ENCODE data around the gene GPR39.
"Not testable (repeated sequence)": the region's sequence is repeated elsewhere in the genome, so short reads cannot be mapped to it uniquely, and the experiment has no call there.

The GPR39 gene

GRCh38 chr2:132416723-132417395 lies at the start of gene GPR39:
TSS of gene GPR39 (plus strand) at chr2:132416805.
- DNase-seq (ENCODE audit: low spot score) = no peak

- DNase-seq (ENCODE audit: low spot score) = no peak
Observed at GRCh38 chr2:132368191-132368590, 48.4 kb upstream of the GPR39 start.

GRCh38 chr2:132372276-132372675 lies 44.3 kb upstream of the GPR39 start:
- no peak for DNase-seq (ENCODE audit: low spot score)

GRCh38 chr2:132373391-132374135 lies 43.0 kb upstream of the GPR39 start:
- no peak for DNase-seq (ENCODE audit: low spot score)

GRCh38 chr2:132374151-132374550 lies 42.5 kb upstream of the GPR39 start:
- no peak for DNase-seq (ENCODE audit: low spot score)

- no peak for DNase-seq (ENCODE audit: low spot score)
Observed at GRCh38 chr2:132374551-132374950, 42.1 kb upstream of the GPR39 start.

- DNase-seq (ENCODE audit: low spot score) = no peak
Observed at GRCh38 chr2:132374961-132375360, 41.6 kb upstream of the GPR39 start.

- DNase-seq (ENCODE audit: low spot score) = no peak
Observed at GRCh38 chr2:132381376-132381775, 35.2 kb upstream of the GPR39 start.

- DNase-seq (ENCODE audit: low spot score) = no peak
Observed at GRCh38 chr2:132383956-132384355, 32.6 kb upstream of the GPR39 start.

GRCh38 chr2:132384491-132385151 lies 32.0 kb upstream of the GPR39 start:
- DNase-seq (ENCODE audit: low spot score) = no peak

- DNase-seq (ENCODE audit: low spot score) = no peak
Observed at GRCh38 chr2:132387126-132387525, 29.5 kb upstream of the GPR39 start.

- DNase-seq (ENCODE audit: low spot score) = no peak
Observed at GRCh38 chr2:132390076-132390475, 26.5 kb upstream of the GPR39 start.

- DNase-seq (ENCODE audit: low spot score) = no peak
Observed at GRCh38 chr2:132391378-132391777, 25.2 kb upstream of the GPR39 start.

- no peak for DNase-seq (ENCODE audit: low spot score)
Observed at GRCh38 chr2:132392221-132392620, 24.4 kb upstream of the GPR39 start.

- DNase-seq (ENCODE audit: low spot score) = no peak
Observed at GRCh38 chr2:132392879-132393278, 23.7 kb upstream of the GPR39 start.

GRCh38 chr2:132397042-132397441 lies 19.6 kb upstream of the GPR39 start:
- DNase-seq (ENCODE audit: low spot score) = not testable (repeated sequence)

GRCh38 chr2:132400169-132400900 lies 16.3 kb upstream of the GPR39 start:
- no peak for DNase-seq (ENCODE audit: low spot score)

- no peak for DNase-seq (ENCODE audit: low spot score)
Observed at GRCh38 chr2:132400901-132401240, 15.7 kb upstream of the GPR39 start.

GRCh38 chr2:132401326-132401725 lies 15.3 kb upstream of the GPR39 start:
- DNase-seq (ENCODE audit: low spot score) = no peak

- DNase-seq (ENCODE audit: low spot score) = no peak
Observed at GRCh38 chr2:132403146-132403545, 13.5 kb upstream of the GPR39 start.

GRCh38 chr2:132404056-132404455 lies 12.5 kb upstream of the GPR39 start:
- no peak for DNase-seq (ENCODE audit: low spot score)

- no peak for DNase-seq (ENCODE audit: low spot score)
Observed at GRCh38 chr2:132407784-132408183, 8.8 kb upstream of the GPR39 start.

- DNase-seq (ENCODE audit: low spot score) = no peak
Observed at GRCh38 chr2:132412021-132412420, 4.6 kb upstream of the GPR39 start.

Measured in activated CD4-positive, alpha-beta T cell treated with anti-CD3 and anti-CD28 coated beads, Interleukin-2, Interleukin-4, amounts not matched to agents 100 ng/mL and 50 ng/mL, durations not matched to agents 16 hours and 8 hours (primary cell).